SK-N-SH (cell line): Measurements from ENCODE around the gene CCND1. TPM values are rescaled to one million over a fixed set of nuclear protein-coding genes. Genes with fewer than 3 reads are reported as not detected.

Source experiments
- CTCF ChIA-PET: fragments of 300-600, 350-600 bp; formaldehyde crosslinking; extraction: SDS; loops from one replicate; lab custom pipeline; 2021; lab: Yijun Ruan, JAX
- POLR2A ChIA-PET: fragments of 350-600 bp; sonication (Branson Sonifier 250); formaldehyde crosslinking; extraction: SDS; loops from one replicate; lab custom pipeline; 2020; ENCODE audit warnings: antibody characterized with exemption, inconsistent platforms; lab: Yijun Ruan, JAX
- DNase-seq: peaks from one replicate; pipeline ENCODE4 v3.0.0; 2012
- H2AFZ ChIP-seq: fragments of 200-600 bp; sonication (generic); 2 replicates; pipeline ENCODE4 v1.8.1; 2016; ENCODE audit warnings: antibody characterized with exemption, mild to moderate bottlenecking, low read depth
- H3F3A ChIP-seq: fragments of 200-600 bp; sonication (generic); replicated peaks from 2 replicates; pipeline ENCODE3; 2016; ENCODE audit warnings: antibody characterized with exemption, mild to moderate bottlenecking; ENCODE audit not compliant: insufficient read depth
- H3K27ac ChIP-seq, 2 experiments: fragments of 200-500 bp in 1 of 2; fragments of 200-600 bp in 1 of 2; sonication (Bioruptor generic) in 1 of 2; sonication (generic), shearing (Covaris generic) in 1 of 2; 2 replicates each; pipeline versions ENCODE4 v1.5.1 to v1.6.1; 2014 to 2016; ENCODE audit warnings: low read depth in 2 of 2, inconsistent platforms in 1 of 2, low read length in 1 of 2, mild to moderate bottlenecking in 1 of 2, mixed read lengths in 1 of 2
- H3K27me3 ChIP-seq: fragments of 200-600 bp; sonication (generic), shearing (Covaris generic); 2 replicates; pipeline ENCODE4 v1.6.1; 2016; ENCODE audit warnings: mixed run types; ENCODE audit not compliant: insufficient read depth
- H3K36me3 ChIP-seq, 2 experiments: fragments of 200-500 bp in 1 of 2; fragments of 200-600 bp in 1 of 2; sonication (Bioruptor generic) in 1 of 2; sonication (generic) in 1 of 2; replicated peaks in 1 of 2; 2 replicates each; pipeline versions ENCODE3 to v1.5.1; 2014 to 2016; ENCODE audit warnings: low read length in 1 of 2, mild to moderate bottlenecking in 1 of 2; ENCODE audit not compliant: insufficient read depth in 2 of 2, control insufficient read depth in 1 of 2
- H3K4me1 ChIP-seq, 2 experiments: fragments of 200-500 bp in 1 of 2; fragments of 200-600 bp in 1 of 2; sonication (Bioruptor generic) in 1 of 2; sonication (generic), shearing (Covaris generic) in 1 of 2; 2 replicates each; pipeline versions ENCODE4 v1.5.1 to v1.6.1; 2014 to 2016; ENCODE audit warnings: low read depth in 1 of 2, low read length in 1 of 2, mixed run types in 1 of 2; ENCODE audit not compliant: insufficient read depth in 2 of 2, control insufficient read depth in 1 of 2
- H3K4me2 ChIP-seq: fragments of 200-600 bp; sonication (generic), shearing (Covaris generic); 2 replicates; pipeline ENCODE4 v1.6.1; 2017; ENCODE audit warnings: mixed run types
- H3K4me3 ChIP-seq, 2 experiments: fragments of 200-500 bp in 1 of 2; fragments of 200-600 bp in 1 of 2; sonication (Bioruptor generic) in 1 of 2; sonication (generic), shearing (Covaris generic) in 1 of 2; 2 replicates each; pipeline versions ENCODE4 v1.5.1 to v1.8.1; 2014 to 2016; ENCODE audit warnings: low read depth in 2 of 2, inconsistent platforms in 1 of 2, low read length in 1 of 2, mild to moderate bottlenecking in 1 of 2, mixed read lengths in 1 of 2, moderate library complexity in 1 of 2
- H3K79me2 ChIP-seq: fragments of 200-600 bp; sonication (generic); 2 replicates; pipeline ENCODE4 v1.8.1; 2017; ENCODE audit warnings: mild to moderate bottlenecking; ENCODE audit not compliant: insufficient read depth
- H3K9ac ChIP-seq: fragments of 200-600 bp; sonication (generic); 2 replicates; pipeline ENCODE4 v1.6.1; 2017; ENCODE audit warnings: mixed run types
- H3K9me2 ChIP-seq: fragments of 200-600 bp; sonication (generic); 2 replicates; pipeline ENCODE4 v1.6.1; 2017; ENCODE audit warnings: mixed run types
- H3K9me3 ChIP-seq: fragments of 200-600 bp; sonication (generic); 2 replicates; pipeline ENCODE4 v1.6.1; 2017; ENCODE audit warnings: mixed run types, mild to moderate bottlenecking, moderate library complexity
- H4K20me1 ChIP-seq: fragments of 200-600 bp; sonication (generic); 2 replicates; pipeline ENCODE4 v1.6.1; 2017; ENCODE audit warnings: mild to moderate bottlenecking, mixed run types; ENCODE audit not compliant: insufficient read depth
- CHD2 ChIP-seq: fragments of 150-350 bp; IDR thresholded peaks from 2 replicates; pipeline ENCODE4 v1.6.1; 2018; ENCODE audit warnings: low read length; ENCODE audit not compliant: partially characterized antibody
- FOSL2 ChIP-seq: IDR thresholded peaks from 2 replicates; pipeline ENCODE4 v1.4.0; 2012; ENCODE audit warnings: low read depth, mild to moderate bottlenecking, moderate library complexity, borderline replicate concordance
- GATA2 ChIP-seq: sonication (generic); formaldehyde crosslinking; IDR thresholded peaks from 2 replicates; pipeline ENCODE4 v1.5.0; 2020; ENCODE audit warnings: mild to moderate bottlenecking, missing genetic modification reagents
- NRF1 ChIP-seq: IDR thresholded peaks from 2 replicates; pipeline ENCODE4 v1.6.1; 2012; ENCODE audit warnings: low read depth, mild to moderate bottlenecking, low read length
- POLR2AphosphoS5 ChIP-seq: IDR thresholded peaks from 2 replicates; pipeline ENCODE4 v1.6.1; 2012; ENCODE audit warnings: low read depth, low read length
- RXRA ChIP-seq: IDR thresholded peaks from 2 replicates; pipeline ENCODE4 v1.4.0; 2012; ENCODE audit warnings: low read depth, mild to moderate bottlenecking, borderline replicate concordance
- SMC3 ChIP-seq: IDR thresholded peaks from 2 replicates; pipeline ENCODE4 v1.6.1; 2012; ENCODE audit warnings: low read depth, low read length, improper control_type of control experiment
- TAF1 ChIP-seq: IDR thresholded peaks from 2 replicates; pipeline ENCODE4 v1.6.1; 2012; ENCODE audit warnings: low read depth, mild to moderate bottlenecking, low read length, moderate library complexity, borderline replicate concordance
- TEAD4 ChIP-seq: IDR thresholded peaks from 2 replicates; pipeline ENCODE4 v1.4.0; 2012; ENCODE audit warnings: mild to moderate bottlenecking, borderline replicate concordance; ENCODE audit not compliant: insufficient read depth
- YY1 ChIP-seq: IDR thresholded peaks from 2 replicates; pipeline ENCODE4 v1.4.0; 2012; ENCODE audit warnings: low read depth, mild to moderate bottlenecking
- WGBS: methylation state at CpG from one replicate; pipeline ENCODE4 v1.1.6; 2017; ENCODE audit warnings: low lambda C conversion rate; 5-methylcytosine and 5-hydroxymethylcytosine counted together
- polyA plus RNA-seq, 3 experiments: library from polyadenylated mRNA; depleted of rRNA; stranded (reverse); fragments of >200 nt; gene quantifications; 2 replicates each; pipeline ENCODE4 v1.2.3, GENCODE V29; 2012
- TF ChIP-seq, protein P1 (sequence below): IDR thresholded peaks from 2 replicates; pipeline ENCODE4 v1.6.1; 2012; ENCODE audit warnings: mild to moderate bottlenecking, low read depth, low read length, moderate library complexity
- TF ChIP-seq, protein P2 (sequence below): fragments of 150-350 bp; IDR thresholded peaks from 2 replicates; pipeline ENCODE4 v1.6.1; 2017; ENCODE audit warnings: antibody characterized with exemption, low read length, low read depth, borderline replicate concordance
- TF ChIP-seq, protein P3 (sequence below): fragments of 200-600 bp; sonication (generic); IDR thresholded peaks from 2 replicates; pipeline ENCODE4 v1.6.1; 2017; ENCODE audit warnings: antibody characterized with exemption, mild to moderate bottlenecking, moderate library complexity

The CCND1 gene
- polyA plus RNA-seq, 1 of the 3 experiments (the other 2 are of a cell fraction) = 242 TPM

DNA sequence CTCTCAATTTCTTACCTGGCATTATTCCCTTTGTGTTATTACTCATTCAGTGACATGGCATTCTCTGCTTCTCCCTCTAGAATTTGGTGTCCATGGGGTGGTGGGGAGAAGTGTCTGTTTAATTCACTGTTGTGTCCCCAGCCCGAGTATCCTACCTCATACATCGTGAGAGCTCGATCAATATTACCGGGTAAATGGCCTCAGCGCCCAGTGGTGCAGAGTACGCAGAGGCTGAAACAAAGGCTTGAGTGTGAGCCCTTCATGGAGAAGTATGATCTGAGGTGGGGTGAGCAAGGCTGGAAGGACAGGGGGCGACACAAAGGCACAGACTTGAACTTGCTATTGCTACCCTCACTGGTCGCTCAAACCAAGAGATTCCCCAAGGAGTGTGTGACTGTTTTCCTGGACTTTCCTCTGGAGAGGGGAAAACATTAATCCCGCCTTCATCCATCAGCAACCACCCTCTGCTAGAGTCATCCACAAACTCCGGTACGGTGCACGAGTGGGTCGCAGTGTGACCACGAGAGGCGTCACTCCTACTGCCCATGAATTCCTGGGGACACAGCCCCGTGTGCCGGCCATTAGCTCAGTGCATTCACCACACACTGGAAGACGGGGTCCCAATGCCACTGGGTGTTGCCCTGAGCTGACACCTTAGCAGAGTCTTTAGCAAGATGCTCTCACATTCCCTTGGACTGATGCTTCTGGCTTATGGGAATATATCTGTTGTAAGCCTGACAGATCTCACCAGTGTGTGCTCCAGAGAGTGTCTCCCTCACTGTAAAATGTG lies 35.0 kb upstream of the CCND1 start (continued):
- TF ChIP-seq, protein P1, sequence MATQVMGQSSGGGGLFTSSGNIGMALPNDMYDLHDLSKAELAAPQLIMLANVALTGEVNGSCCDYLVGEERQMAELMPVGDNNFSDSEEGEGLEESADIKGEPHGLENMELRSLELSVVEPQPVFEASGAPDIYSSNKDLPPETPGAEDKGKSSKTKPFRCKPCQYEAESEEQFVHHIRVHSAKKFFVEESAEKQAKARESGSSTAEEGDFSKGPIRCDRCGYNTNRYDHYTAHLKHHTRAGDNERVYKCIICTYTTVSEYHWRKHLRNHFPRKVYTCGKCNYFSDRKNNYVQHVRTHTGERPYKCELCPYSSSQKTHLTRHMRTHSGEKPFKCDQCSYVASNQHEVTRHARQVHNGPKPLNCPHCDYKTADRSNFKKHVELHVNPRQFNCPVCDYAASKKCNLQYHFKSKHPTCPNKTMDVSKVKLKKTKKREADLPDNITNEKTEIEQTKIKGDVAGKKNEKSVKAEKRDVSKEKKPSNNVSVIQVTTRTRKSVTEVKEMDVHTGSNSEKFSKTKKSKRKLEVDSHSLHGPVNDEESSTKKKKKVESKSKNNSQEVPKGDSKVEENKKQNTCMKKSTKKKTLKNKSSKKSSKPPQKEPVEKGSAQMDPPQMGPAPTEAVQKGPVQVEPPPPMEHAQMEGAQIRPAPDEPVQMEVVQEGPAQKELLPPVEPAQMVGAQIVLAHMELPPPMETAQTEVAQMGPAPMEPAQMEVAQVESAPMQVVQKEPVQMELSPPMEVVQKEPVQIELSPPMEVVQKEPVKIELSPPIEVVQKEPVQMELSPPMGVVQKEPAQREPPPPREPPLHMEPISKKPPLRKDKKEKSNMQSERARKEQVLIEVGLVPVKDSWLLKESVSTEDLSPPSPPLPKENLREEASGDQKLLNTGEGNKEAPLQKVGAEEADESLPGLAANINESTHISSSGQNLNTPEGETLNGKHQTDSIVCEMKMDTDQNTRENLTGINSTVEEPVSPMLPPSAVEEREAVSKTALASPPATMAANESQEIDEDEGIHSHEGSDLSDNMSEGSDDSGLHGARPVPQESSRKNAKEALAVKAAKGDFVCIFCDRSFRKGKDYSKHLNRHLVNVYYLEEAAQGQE = no peak

DNA sequence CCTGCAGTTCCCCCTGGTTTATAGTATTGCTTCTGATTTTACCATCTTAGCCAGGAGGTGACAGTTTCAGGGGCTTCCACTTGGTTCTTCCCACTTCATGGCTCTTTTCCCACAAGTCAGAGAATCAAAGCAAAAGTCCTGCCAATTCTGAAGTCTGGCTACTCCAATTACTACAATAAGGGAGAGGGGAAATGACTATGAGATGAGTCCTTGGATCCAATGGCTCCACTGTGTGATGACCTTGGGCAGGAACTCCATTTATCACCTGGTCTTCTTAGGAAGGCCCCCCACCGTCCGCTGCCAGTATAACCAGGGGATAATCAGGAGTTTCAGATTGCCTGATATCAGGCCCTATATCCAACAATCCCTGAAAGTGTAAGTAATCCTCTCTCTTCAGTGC lies 31.6 kb upstream of the CCND1 start:
- peaks cover 7% of the 10 kb centered on the region; the same call in 1 of the 2 replicates for H3K9me3 ChIP-seq
- no peak overlapping the region for H3K4me2 ChIP-seq
- H3K79me2 ChIP-seq = no peaks in the 10 kb centered on the region
- 63% methylated on average over 2 of the region's 2 CpGs for WGBS
- H3K4me1 ChIP-seq = no peaks in the 10 kb centered on the region
- no peaks in the 10 kb centered on the region for H3F3A ChIP-seq
- H2AFZ ChIP-seq = no peak overlapping the region
- no peak for DNase-seq
- no peaks in the 10 kb centered on the region for H4K20me1 ChIP-seq
- no peak overlapping the region for H3K4me3 ChIP-seq
- H3K27ac ChIP-seq = no peak overlapping the region
- H3K9me2 ChIP-seq = no peaks in the 10 kb centered on the region
- ChIA-PET POLR2A (no interaction called here), CTCF (no interaction called here)
- TF ChIP-seq, protein P1 = no peak
- TF ChIP-seq, protein P2, sequence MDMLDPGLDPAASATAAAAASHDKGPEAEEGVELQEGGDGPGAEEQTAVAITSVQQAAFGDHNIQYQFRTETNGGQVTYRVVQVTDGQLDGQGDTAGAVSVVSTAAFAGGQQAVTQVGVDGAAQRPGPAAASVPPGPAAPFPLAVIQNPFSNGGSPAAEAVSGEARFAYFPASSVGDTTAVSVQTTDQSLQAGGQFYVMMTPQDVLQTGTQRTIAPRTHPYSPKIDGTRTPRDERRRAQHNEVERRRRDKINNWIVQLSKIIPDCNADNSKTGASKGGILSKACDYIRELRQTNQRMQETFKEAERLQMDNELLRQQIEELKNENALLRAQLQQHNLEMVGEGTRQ = no peak
- TF ChIP-seq RXRA = no peak
- no peak for TF ChIP-seq GATA2 (CRISPR knock-in tag)
- no peak for TF ChIP-seq FOSL2
- no peak for TF ChIP-seq SMC3
- TF ChIP-seq TAF1 = no peak
- TF ChIP-seq, protein P3, sequence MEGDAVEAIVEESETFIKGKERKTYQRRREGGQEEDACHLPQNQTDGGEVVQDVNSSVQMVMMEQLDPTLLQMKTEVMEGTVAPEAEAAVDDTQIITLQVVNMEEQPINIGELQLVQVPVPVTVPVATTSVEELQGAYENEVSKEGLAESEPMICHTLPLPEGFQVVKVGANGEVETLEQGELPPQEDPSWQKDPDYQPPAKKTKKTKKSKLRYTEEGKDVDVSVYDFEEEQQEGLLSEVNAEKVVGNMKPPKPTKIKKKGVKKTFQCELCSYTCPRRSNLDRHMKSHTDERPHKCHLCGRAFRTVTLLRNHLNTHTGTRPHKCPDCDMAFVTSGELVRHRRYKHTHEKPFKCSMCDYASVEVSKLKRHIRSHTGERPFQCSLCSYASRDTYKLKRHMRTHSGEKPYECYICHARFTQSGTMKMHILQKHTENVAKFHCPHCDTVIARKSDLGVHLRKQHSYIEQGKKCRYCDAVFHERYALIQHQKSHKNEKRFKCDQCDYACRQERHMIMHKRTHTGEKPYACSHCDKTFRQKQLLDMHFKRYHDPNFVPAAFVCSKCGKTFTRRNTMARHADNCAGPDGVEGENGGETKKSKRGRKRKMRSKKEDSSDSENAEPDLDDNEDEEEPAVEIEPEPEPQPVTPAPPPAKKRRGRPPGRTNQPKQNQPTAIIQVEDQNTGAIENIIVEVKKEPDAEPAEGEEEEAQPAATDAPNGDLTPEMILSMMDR = no peak
- TF ChIP-seq CHD2 = no peak
- TF ChIP-seq NRF1 = no peak
- TF ChIP-seq POLR2AphosphoS5 = no peak
- TF ChIP-seq TEAD4 = no peak
- no peak for TF ChIP-seq YY1
- H3K9ac ChIP-seq = no peak overlapping the region
- H3K27me3 ChIP-seq = no peaks in the 10 kb centered on the region
- H3K36me3 ChIP-seq = no peaks in the 10 kb centered on the region
